H9 (cell line): Measurements from ENCODE around the gene BHLHE23. TPM values are rescaled to one million over a fixed set of nuclear protein-coding genes. Genes with fewer than 3 reads are reported as not detected.

ENCODE experiments used
- DNase-seq: peaks from one replicate; pipeline ENCODE4 v3.0.0-alpha.2; 2017
- H2AFZ ChIP-seq: one replicate; pipeline ENCODE4 v1.6.1; 2013; ENCODE audit warnings: mild to moderate bottlenecking, low read length, control low read depth, moderate library complexity
- H2AK5ac ChIP-seq: 2 replicates; pipeline ENCODE4 v1.6.1; 2013; ENCODE audit warnings: low read length, control low read depth, mixed read lengths; ENCODE audit not compliant: insufficient read length
- H2BK120ac ChIP-seq: one replicate; pipeline ENCODE4 v1.6.1; 2013; ENCODE audit warnings: low read depth, mild to moderate bottlenecking, low read length, control low read depth, inconsistent platforms; ENCODE audit not compliant: poor library complexity, severe bottlenecking
- H2BK12ac ChIP-seq: 2 replicates; pipeline ENCODE4 v1.6.1; 2013; ENCODE audit warnings: low read length, control low read depth, mixed read lengths, low read depth; ENCODE audit not compliant: insufficient read length
- H2BK15ac ChIP-seq: 2 replicates; pipeline ENCODE4 v1.6.1; 2013; ENCODE audit warnings: low read depth, low read length, control low read depth
- H2BK20ac ChIP-seq: one replicate; pipeline ENCODE4 v1.6.1; 2013; ENCODE audit warnings: low read depth, mild to moderate bottlenecking, low read length, control low read depth, inconsistent platforms; ENCODE audit not compliant: poor library complexity, severe bottlenecking
- H2BK5ac ChIP-seq: 2 replicates; pipeline ENCODE4 v1.6.1; 2013; ENCODE audit warnings: low read length, control low read depth, mixed read lengths; ENCODE audit not compliant: insufficient read length
- H3K14ac ChIP-seq: 2 replicates; pipeline ENCODE4 v1.6.1; 2013; ENCODE audit warnings: low read length, control low read depth; ENCODE audit not compliant: insufficient read depth
- H3K18ac ChIP-seq: 2 replicates; pipeline ENCODE4 v1.6.1; 2013; ENCODE audit warnings: low read depth, mild to moderate bottlenecking, mixed read lengths, low read length, control low read depth; ENCODE audit not compliant: insufficient read length
- H3K23ac ChIP-seq: 2 replicates; pipeline ENCODE4 v1.6.1; 2013; ENCODE audit warnings: low read length, control low read depth, mixed read lengths, low read depth; ENCODE audit not compliant: insufficient read length
- H3K23me2 ChIP-seq: 2 replicates; pipeline ENCODE4 v1.6.1; 2013; ENCODE audit warnings: low read depth, mild to moderate bottlenecking, mixed read lengths, low read length, control low read depth; ENCODE audit not compliant: insufficient read length, poor library complexity, severe bottlenecking
- H3K27ac ChIP-seq: 2 replicates; pipeline ENCODE4 v1.5.1; 2013; ENCODE audit warnings: low read length, control low read depth, mixed read lengths, low read depth; ENCODE audit not compliant: insufficient read length
- H3K27me3 ChIP-seq: 2 replicates; pipeline ENCODE4 v1.6.1; 2013; ENCODE audit warnings: low read length, control low read depth, inconsistent platforms; ENCODE audit not compliant: insufficient read depth
- H3K4ac ChIP-seq: 2 replicates; pipeline ENCODE4 v1.6.1; 2013; ENCODE audit warnings: low read depth, mild to moderate bottlenecking, control low read depth, inconsistent platforms, low read length, moderate library complexity
- H3K4me1 ChIP-seq: 2 replicates; pipeline ENCODE4 v1.6.1; 2013; ENCODE audit warnings: low read length, control low read depth, inconsistent platforms; ENCODE audit not compliant: insufficient read depth
- H3K4me2 ChIP-seq: 2 replicates; pipeline ENCODE4 v1.6.1; 2013; ENCODE audit warnings: low read length, control low read depth, mixed read lengths; ENCODE audit not compliant: insufficient read length, insufficient read depth
- H3K56ac ChIP-seq: 2 replicates; pipeline ENCODE4 v1.6.1; 2013; ENCODE audit warnings: low read depth, mild to moderate bottlenecking, mixed read lengths, low read length, control low read depth; ENCODE audit not compliant: insufficient read length
- H3K79me1 ChIP-seq: 2 replicates; pipeline ENCODE4 v1.6.1; 2013; ENCODE audit warnings: low read depth, mild to moderate bottlenecking, moderate library complexity, low read length, control low read depth, inconsistent platforms; ENCODE audit not compliant: insufficient read depth, poor library complexity, severe bottlenecking
- H3K79me2 ChIP-seq: 2 replicates; pipeline ENCODE4 v1.6.1; 2013; ENCODE audit warnings: low read length, control low read depth, inconsistent platforms; ENCODE audit not compliant: insufficient read depth
- H3K9ac ChIP-seq: 2 replicates; pipeline ENCODE4 v1.6.1; 2013; ENCODE audit warnings: low read length, control low read depth, mixed read lengths; ENCODE audit not compliant: insufficient read length; ENCODE audit errors: extremely low read depth
- H3K9me3 ChIP-seq: one replicate; pipeline ENCODE4 v1.6.1; 2013; ENCODE audit warnings: low read depth, low read length, inconsistent platforms; ENCODE audit not compliant: control insufficient read depth
- H3T11ph ChIP-seq: one replicate; pipeline ENCODE4 v1.6.1; 2013; ENCODE audit warnings: mild to moderate bottlenecking, low read length, control low read depth, inconsistent platforms
- H4K20me1 ChIP-seq: one replicate; pipeline ENCODE4 v1.6.1; 2013; ENCODE audit not compliant: control insufficient read depth, insufficient read length, insufficient read depth
- H4K5ac ChIP-seq: 2 replicates; pipeline ENCODE4 v1.6.1; 2013; ENCODE audit warnings: low read depth, mild to moderate bottlenecking, mixed read lengths, low read length, control low read depth; ENCODE audit not compliant: insufficient read length
- H4K8ac ChIP-seq: replicated peaks from 2 replicates; pipeline ENCODE4 v1.6.1; 2013; ENCODE audit warnings: low read length, control low read depth, mixed read lengths, low read depth; ENCODE audit not compliant: insufficient read length
- H4K91ac ChIP-seq: 2 replicates; pipeline ENCODE4 v1.6.1; 2013; ENCODE audit warnings: low read depth, mild to moderate bottlenecking, moderate library complexity, mixed read lengths, low read length, control low read depth; ENCODE audit not compliant: insufficient read length
- H3K27ac Mint-ChIP-seq, 3 experiments: 2 replicates in 2 of 3; 3 replicates in 1 of 3; pipeline ENCODE4 v1.8.0; 2020 to 2021; ENCODE audit warnings: mixed read lengths in 3 of 3, mild to moderate bottlenecking in 1 of 3, moderate library complexity in 1 of 3
- H3K27me3 Mint-ChIP-seq: 2 replicates; pipeline ENCODE4 v1.8.0; 2021; ENCODE audit warnings: low read depth, mild to moderate bottlenecking, moderate library complexity, mixed read lengths
- H3K36me3 Mint-ChIP-seq, 3 experiments: 2 replicates in 2 of 3; 3 replicates in 1 of 3; pipeline ENCODE4 v1.8.0; 2020 to 2021; ENCODE audit warnings: low read depth in 3 of 3, mixed read lengths in 3 of 3; ENCODE audit not compliant: insufficient read depth in 1 of 3
- H3K4me1 Mint-ChIP-seq, 2 experiments: 2 replicates each; pipeline ENCODE4 v1.8.0; 2020; ENCODE audit warnings: mixed read lengths in 2 of 2
- H3K4me3 Mint-ChIP-seq, 2 experiments: 2 replicates in 1 of 2; 3 replicates in 1 of 2; pipeline ENCODE4 v1.8.0; 2020 to 2021; ENCODE audit warnings: mild to moderate bottlenecking in 2 of 2, mixed read lengths in 2 of 2, moderate library complexity in 1 of 2
- H3K9me3 Mint-ChIP-seq, 2 experiments: 2 replicates in 1 of 2; 3 replicates in 1 of 2; pipeline ENCODE4 v1.8.0; 2020; ENCODE audit warnings: mild to moderate bottlenecking in 2 of 2, mixed read lengths in 2 of 2, moderate library complexity in 1 of 2
- CTCF ChIP-seq: fragments of 200-600 bp; sonication (generic); conservative IDR thresholded peaks from 3 replicates; pipeline ENCODE4 v1.8.0; 2021; ENCODE audit warnings: antibody characterized with exemption, mild to moderate bottlenecking
- WGBS: extraction: QIAGEN DNeasy Blood & Tissue Kit; methylation state at CpG from one replicate; pipeline ENCODE4 v1.1.7; 2013; ENCODE audit warnings: missing lambda C conversion rate, low lambda C conversion rate, mixed read lengths; ENCODE audit not compliant: insufficient read length; ENCODE audit errors: extremely low coverage; 5-methylcytosine and 5-hydroxymethylcytosine counted together
- total RNA-seq: library from RNA; stranded (reverse); gene quantifications from 2 replicates; pipeline ENCODE4 v1.2.1, GENCODE V29; 2021

Gene BHLHE23
- total RNA-seq, 1 experiment from 2014 or later, result 0.35 TPM

- H2BK120ac ChIP-seq, result no peak overlapping the region
- no peak overlapping the region for H2BK15ac ChIP-seq
- H3K18ac ChIP-seq, result no peak overlapping the region
- H2AK5ac ChIP-seq, result no peak overlapping the region
- no peak overlapping the region for H4K91ac ChIP-seq
- no peak for TF ChIP-seq CTCF
- H3K27ac Mint-ChIP-seq, result no peak overlapping the region
- peaks cover 0 to 7% (median 3%) of the 10 kb centered on the region in 3 experiments; a peak in 2 of 7 replicates for H3K36me3 Mint-ChIP-seq
- H3K4me1 Mint-ChIP-seq, result peaks cover 2% of the 10 kb centered on the region in 2 experiments; a peak in 2 of 4 replicates
- H3K4me2 ChIP-seq, result no peak overlapping the region
- no peak overlapping the region for H2AFZ ChIP-seq
- peaks cover 18 to 27% of the 10 kb centered on the region in 2 experiments for H3K9me3 Mint-ChIP-seq
- H3K4me1 ChIP-seq, result no peaks in the 10 kb centered on the region
- peaks cover 8% of the 10 kb centered on the region for H3K9me3 ChIP-seq
- WGBS, result no CpG with 5 or more reads among the region's 10 CpGs
- no peak overlapping the region for H3K14ac ChIP-seq
- no peak overlapping the region for H3K56ac ChIP-seq
- H3K4ac ChIP-seq, result no peak overlapping the region
- no peaks in the 10 kb centered on the region for H3K27me3 ChIP-seq
- no peak overlapping the region for H3K23ac ChIP-seq
- DNase-seq, result no peak
- no peak overlapping the region for H2BK5ac ChIP-seq
- H3K27ac ChIP-seq, result no peak overlapping the region
- H3K23me2 ChIP-seq, result no peaks in the 10 kb centered on the region
- H4K20me1 ChIP-seq, result no peaks in the 10 kb centered on the region
- H4K8ac ChIP-seq, result no peak overlapping the region
- no peak overlapping the region for H2BK12ac ChIP-seq
- no peaks in the 10 kb centered on the region for H3K79me2 ChIP-seq
- H3K79me1 ChIP-seq, result no peaks in the 10 kb centered on the region
- no peak overlapping the region for H3K9ac ChIP-seq
- no peak overlapping the region for H4K5ac ChIP-seq
- H2BK20ac ChIP-seq, result no peak overlapping the region
- no peak overlapping the region for H3T11ph ChIP-seq
- H3K27me3 Mint-ChIP-seq, result peaks cover 37% of the 10 kb centered on the region
- no peak overlapping the region for H3K4me3 Mint-ChIP-seq
Observed at GRCh38 chr20:63047267-63047666, 40.5 kb upstream of the BHLHE23 start.
